DMS 273 (cell line): ENCODE data around the gene NRAP.

ENCODE experiments used
- DNase-seq: peaks from one replicate; lab custom pipeline; 2025; ENCODE audit not compliant: unreplicated experiment; lab: John Stamatoyannopoulos, UW

NRAP gene

GRCh38 chr10:113663908-113664307 is at the start of gene NRAP:
Gene NRAP, minus strand, starts transcription at chr10:113664041. Its CDS starts 159 bp downstream, at chr10:113663882.
- DNase-seq = no peak

DNA sequence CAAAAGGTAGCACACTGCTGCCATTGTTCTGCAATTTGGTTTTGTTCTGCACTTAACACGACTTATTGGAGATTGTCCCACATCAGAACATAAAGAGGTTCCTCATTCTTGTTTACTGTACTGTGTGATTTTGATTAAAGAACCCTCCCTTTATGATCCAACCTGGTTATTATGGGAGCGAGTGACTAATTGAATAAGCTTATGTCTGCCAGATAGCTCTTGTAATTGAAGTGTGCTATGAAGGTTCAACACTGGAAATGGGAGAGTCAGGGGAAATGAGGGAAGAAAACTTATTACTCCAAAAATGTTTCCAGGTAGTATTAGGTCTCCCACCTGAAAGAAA is 49.8 kb upstream of the NRAP start:
- no peak for DNase-seq

DNA sequence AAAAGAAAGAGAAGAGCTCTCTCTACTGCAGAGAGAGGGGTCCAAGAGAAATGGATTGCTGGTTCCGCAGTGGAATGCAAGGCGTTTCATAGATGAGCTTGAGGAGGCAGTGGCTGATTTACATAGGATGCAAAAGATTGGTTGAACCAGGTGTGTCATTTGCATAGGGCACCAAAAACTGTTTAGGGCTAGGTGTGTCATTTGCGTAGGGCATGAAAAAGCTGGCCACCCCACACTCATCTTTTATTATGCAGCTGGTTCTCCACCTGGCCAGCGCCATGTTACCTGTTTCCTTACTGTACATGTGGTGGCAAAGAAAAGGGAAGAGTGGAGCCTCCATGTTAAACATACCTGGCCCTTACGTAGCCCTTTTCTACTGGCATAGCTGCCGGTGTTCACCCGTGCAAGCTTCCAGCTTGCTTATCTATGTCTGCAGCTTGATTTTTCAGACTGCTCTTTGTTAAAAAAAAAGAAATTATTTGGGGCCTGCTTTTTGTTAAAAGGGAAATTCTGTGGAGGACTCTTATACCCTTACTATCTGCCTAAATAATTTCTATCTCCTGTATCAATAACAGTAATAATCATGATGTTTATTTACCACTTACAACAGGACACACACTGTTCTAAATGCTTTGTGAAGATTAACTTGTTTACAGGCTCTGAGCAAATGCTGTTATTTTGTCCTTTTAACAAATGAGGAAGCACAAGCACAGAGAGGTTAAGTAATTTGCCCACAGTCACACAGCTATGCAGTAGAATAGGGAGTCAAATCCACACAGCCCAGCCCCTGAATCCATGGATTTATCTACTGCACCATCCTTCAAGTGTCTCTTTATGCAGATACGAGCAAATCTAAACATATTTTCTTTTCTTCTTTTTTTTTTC is 49.2 kb upstream of the NRAP start:
- no peak for DNase-seq

DNA sequence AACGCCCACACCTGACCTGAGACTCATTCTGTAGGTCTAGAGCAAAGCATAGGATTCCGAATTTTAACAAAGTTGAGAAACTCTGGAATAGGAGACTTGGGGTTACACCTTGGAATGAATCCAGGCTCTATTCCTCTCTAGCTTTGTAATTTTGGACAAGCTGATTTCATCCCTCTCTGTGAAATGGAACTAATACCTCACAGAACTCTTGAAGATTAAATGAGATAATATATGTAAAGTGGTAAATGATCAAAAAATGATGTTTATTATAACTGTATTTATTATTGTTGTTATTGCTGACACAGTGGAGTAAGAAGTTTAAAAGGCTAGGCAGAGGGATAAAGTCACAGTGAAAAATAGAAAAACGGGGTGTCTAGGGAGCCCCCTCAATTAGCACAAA is 48.2 kb upstream of the NRAP start:
- no peak for DNase-seq

DNA sequence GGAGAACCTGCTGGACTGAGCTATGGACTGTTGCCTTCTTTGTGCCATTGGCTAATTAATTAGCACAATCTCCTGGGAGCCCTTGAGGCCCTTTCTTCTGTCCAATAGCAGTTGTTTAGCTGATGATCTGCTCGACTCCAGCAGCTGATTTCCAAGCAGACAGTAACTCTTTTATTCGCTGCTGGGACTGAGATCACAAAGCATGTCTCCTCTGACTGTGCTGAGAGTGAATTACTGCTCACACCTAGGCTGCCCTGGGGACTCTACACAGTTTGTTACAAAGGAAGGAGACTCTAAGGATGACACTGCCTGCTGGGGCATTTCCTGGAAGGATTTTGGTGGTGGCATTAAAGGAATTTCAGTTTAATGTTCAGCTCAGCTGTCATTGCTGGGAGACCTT is 47.3 kb upstream of the NRAP start:
- DNase-seq = no peak

DNA sequence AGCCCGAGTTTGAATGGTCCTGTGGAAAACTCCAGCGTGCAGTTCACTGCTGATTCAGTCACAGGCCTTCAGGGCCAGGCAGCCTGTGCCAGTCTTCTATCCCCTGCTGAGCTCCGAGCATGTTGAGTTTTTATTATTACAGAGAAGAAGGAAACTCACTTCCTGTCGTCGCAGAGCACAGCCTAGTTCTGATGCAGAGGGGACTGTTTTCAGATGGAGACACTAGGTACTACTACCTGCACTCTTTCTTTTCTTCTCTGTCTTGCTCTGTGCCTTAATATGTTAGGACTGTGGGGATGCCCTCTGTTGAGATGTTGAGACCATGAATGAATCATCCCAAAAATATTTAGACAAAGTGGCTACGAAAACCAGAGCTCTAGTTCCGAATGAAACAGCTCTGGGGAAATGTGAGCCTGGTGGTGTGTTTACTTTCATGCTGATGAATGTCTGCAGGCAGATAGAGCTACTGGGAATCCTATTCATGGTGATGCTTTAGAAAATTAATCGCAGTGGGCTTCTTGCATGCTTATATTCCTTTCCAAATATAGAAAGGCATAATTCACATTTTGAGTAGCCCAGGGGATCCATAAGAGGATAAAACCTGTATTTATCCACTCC is 45.5 kb upstream of the NRAP start:
- DNase-seq = no peak

GRCh38 chr10:113708640-113709039 is 44.8 kb upstream of the NRAP start:
- DNase-seq = no peak

- no peak for DNase-seq
Observed at GRCh38 chr10:113706623-113707022, 42.8 kb upstream of the NRAP start.

GRCh38 chr10:113705344-113705652 is 41.5 kb upstream of the NRAP start:
- no peak for DNase-seq

GRCh38 chr10:113704637-113705343 is 40.9 kb upstream of the NRAP start:
- DNase-seq = peak; percentile 51

DNA sequence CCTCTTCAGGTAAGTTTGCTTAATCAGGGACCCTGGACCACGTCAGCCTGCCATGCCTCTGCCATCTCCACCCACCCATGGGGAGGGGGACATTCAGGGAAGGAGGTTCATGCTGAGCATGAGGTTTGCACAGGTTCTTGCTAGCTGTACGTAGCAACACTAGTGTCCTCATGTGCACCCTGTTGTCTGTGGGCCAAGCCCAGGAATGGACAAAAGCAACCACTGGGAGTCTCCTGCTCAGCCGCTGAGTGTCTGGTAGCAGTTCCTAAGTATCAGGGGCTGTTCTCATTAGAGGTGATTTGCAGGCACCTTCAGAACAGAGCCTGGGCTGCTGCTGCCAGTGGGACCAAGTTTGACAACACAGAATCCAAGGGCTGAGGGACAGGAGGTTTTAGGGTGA is 33.8 kb upstream of the NRAP start:
- no peak for DNase-seq

- no peak for DNase-seq
Observed at GRCh38 chr10:113695691-113696090, 31.9 kb upstream of the NRAP start.

GRCh38 chr10:113693348-113693747 is 29.5 kb upstream of the NRAP start:
- DNase-seq = no peak

DNA sequence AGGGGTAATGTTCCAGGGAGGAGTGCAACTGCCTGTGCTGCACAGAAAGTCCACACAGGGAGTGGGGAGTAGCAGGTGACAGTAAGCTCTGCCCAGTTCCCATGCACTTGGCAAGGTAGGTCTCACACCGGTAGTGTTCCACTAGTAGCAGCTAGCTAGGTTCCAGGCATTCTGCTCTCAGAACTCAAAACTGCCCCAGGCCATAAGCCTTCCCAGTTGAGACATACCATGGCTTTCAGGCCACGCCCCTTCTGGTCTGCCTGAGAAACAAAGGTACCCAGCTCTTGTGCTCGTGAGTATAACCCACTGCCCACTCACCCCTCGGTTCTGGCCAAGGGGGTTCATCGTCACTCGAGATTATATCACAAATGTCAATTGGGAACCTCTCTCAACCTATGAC is 28.4 kb upstream of the NRAP start:
- DNase-seq = no peak

- no peak for DNase-seq
Observed at GRCh38 chr10:113691381-113691780, 27.5 kb upstream of the NRAP start.

DNA sequence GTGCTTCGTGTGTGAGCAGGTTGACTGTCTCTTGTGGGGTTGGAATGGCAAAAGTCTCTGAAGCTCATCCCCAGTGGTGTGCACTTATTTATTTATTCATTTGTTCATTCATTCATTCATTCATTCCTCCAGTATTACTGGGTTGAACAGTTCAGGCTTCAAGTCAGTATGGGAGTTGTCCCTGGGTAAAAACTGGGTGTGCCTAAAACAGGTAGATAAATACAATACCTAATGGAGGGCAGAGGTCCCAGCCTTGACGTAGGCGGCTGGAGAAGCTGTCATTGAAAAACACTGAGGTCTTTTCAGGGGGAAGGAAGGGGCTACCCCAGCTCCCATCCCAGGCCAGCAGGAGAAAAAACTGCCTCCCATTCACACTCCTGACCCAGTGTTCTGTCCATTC is 26.9 kb upstream of the NRAP start:
- DNase-seq = no peak

DNA sequence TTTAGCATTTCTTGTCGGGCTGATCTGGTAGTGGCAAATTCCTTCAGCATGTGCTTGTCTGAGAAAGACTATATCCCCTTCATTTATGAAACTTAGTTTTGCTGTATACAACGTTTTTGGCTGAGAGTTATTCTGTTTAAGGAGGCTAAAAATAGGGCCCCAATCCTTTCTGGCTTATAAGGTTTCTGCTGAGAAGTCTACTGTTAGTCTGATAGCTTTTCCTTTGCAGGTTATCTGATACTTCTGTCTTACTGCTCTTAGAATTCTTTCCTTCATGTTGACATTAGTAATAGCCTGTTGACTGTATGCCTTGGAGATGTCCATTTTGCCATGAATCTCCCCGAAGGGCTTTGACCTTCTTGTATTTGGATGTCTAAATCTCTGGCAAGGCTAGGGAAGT is 25.7 kb upstream of the NRAP start:
- DNase-seq = no peak

DNA sequence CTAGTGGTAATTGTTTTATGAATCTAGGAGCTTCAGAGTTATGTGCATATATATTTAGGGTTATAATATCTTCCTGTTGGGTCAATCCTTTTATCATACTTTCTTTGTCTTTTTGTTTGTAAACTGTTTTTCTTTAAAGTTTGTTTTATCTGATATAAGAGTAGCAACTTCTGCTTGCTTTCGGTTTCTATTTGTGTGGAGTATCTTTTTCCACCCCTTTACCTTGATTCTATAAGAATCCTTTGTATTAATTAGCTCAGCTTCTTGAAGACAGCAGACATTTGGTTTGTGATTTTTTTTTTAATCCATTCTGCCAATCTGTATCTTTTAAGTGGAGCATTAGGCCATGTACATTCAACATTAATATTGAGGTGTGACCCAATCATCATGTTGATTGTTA is 25.2 kb upstream of the NRAP start:
- no peak for DNase-seq

DNA sequence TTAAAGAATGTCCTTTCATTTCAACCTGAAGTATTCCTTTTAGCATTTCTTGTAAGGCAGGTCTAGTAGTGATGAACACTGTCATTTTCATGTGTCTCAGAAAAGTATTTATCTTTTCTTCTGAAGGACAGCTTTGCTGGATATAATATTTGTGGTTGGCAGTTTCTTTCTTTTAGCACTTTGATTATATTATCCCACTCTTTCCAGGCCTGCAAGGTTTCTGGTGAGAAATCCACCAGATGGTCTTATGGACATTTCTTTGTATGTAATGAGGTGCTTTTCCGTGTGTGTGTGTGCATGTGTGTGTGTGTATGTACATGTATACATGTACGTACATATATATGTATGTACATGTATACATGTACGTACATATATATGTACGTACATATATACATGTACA is 23.2 kb upstream of the NRAP start:
- no peak for DNase-seq

DNA sequence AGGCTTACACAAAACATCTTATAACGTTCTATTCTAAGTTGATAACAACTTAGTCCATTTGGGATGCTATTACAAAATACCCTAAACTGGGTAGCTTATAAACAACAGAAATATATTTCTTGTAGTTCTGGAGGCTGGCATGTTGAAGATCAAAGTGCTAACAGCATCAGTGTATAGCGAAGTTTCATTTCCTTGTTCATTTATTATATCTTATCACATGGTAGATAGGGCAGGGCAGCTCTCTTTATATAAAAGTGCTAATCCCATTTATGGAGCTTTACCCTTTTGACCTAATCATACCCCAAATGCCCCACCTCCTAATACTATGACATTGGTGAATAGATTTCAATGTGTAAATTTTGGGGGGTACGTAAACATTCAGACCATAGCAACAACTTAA is 22.2 kb upstream of the NRAP start:
- no peak for DNase-seq

GRCh38 chr10:113683300-113683699 is 19.5 kb upstream of the NRAP start:
- no peak for DNase-seq
